Spleen (tissue), 7 donors: Measurements from ENCODE around the gene CILP2.

Experiments
- CTCF ChIP-seq, 11 experiments: fragments of 200-600 bp in 7 of 11; fragments of 450-650 bp in 4 of 11; sonication (generic) in 4 of 11; IDR thresholded peaks in 8 of 11; conservative IDR thresholded peaks in 3 of 11; 1 replicate in 7 of 11; 2 replicates in 4 of 11; pipeline versions ENCODE4 v1.4.0 to v1.8.0; 2016 to 2021; ENCODE audit warnings: antibody characterized with exemption in 11 of 11, inconsistent platforms in 4 of 11, mild to moderate bottlenecking in 1 of 11
- POLR2A ChIP-seq, 3 donors: fragments of 450-650 bp; IDR thresholded peaks; one replicate each; pipeline ENCODE4 v1.5.1; 2017; ENCODE audit warnings: antibody characterized with exemption in 3 of 3, mild to moderate bottlenecking in 1 of 3
- donor health status: DM: no; HTN: no; CAD: no; lungs with moderate emphysema.
- donor health status: DM: no; HTN: no; CAD: no.
- donor health status: DM: no; HTN: no; CAD: no.

GRCh38 chr19:19542507-19542906, 4.4 kb downstream of the CILP2 start:
- TF ChIP-seq CTCF (IDR thresholded peaks at IDR 0.05 in 8 of 11, conservative IDR thresholded peaks at IDR 0.05 in 3 of 11) (no peak), POLR2A (IDR thresholded peaks at IDR 0.05) (no peak)
